ENCODE measurements around the gene HDGFL2. TPM values are rescaled to one million over a fixed set of nuclear protein-coding genes. Genes with fewer than 3 reads are reported as not detected.
A peak's percentile ranks its signal among the peaks of the same experiment; 100 is the strongest.

HDGFL2 gene
- total RNA-seq, 3 donors from 2014 or later, result 33.0 to 34.1 (median 33.1) TPM

GRCh38 chr19:4445963-4446703 is 26.0 kb upstream of the HDGFL2 start:
- intact Hi-C loops (cut with DNase I; ENCODE audit: low total_unique reads), result no loop called here
- H3K36me3 ChIP-seq, result peaks cover 26% of the 10 kb centered on the region
- H3K27me3 ChIP-seq, result no peaks in the 10 kb centered on the region
- H3K9me3 ChIP-seq, result no peaks in the 10 kb centered on the region
- H3K4me3 ChIP-seq, result no peak overlapping the region
- no peak for DNase-seq (ENCODE audit: low spot score in 2 of 2)
- no peak overlapping the region for H3K27ac ChIP-seq
- TF ChIP-seq POLR2A (IDR thresholded peaks at IDR 0.05) (no peak), POLR2AphosphoS5 (IDR thresholded peaks at IDR 0.05) (no peak), CTCF (IDR thresholded peaks at IDR 0.05) (no peak)
- H3K4me1 ChIP-seq, result no peaks in the 10 kb centered on the region

GRCh38 chr19:4446704-4447200 is 25.3 kb upstream of the HDGFL2 start:
- Histone ChIP-seq H3K9me3 (no peaks in the 10 kb centered on the region), H3K4me3 (no peak overlapping the region), H3K4me1 (no peaks in the 10 kb centered on the region), H3K27ac (no peak overlapping the region), H3K36me3 (peaks cover 26% of the 10 kb centered on the region), H3K27me3 (no peaks in the 10 kb centered on the region)
- no peak for DNase-seq (ENCODE audit: low spot score in 2 of 2)
- intact Hi-C loops (cut with DNase I; ENCODE audit: low total_unique reads), result no loop called here
- TF ChIP-seq POLR2A (IDR thresholded peaks at IDR 0.05) (no peak), POLR2AphosphoS5 (IDR thresholded peaks at IDR 0.05) (no peak), CTCF (IDR thresholded peaks at IDR 0.05) (no peak)

- intact Hi-C loops (cut with DNase I; ENCODE audit: low total_unique reads), result no loop called here
- DNase-seq (ENCODE audit: low spot score in 2 of 2), result no peak
- Histone ChIP-seq H3K27ac (no peak overlapping the region), H3K9me3 (no peaks in the 10 kb centered on the region), H3K36me3 (peaks cover 26% of the 10 kb centered on the region), H3K27me3 (no peaks in the 10 kb centered on the region), H3K4me1 (no peaks in the 10 kb centered on the region), H3K4me3 (no peak overlapping the region)
- TF ChIP-seq CTCF (IDR thresholded peaks at IDR 0.05) (no peak), POLR2AphosphoS5 (IDR thresholded peaks at IDR 0.05) (no peak), POLR2A (IDR thresholded peaks at IDR 0.05) (no peak)
These were observed 24.6 kb upstream of the HDGFL2 start for GRCh38 chr19:4447327-4448146.

GRCh38 chr19:4448147-4448985 is 23.7 kb upstream of the HDGFL2 start:
- H3K9me3 ChIP-seq, result no peaks in the 10 kb centered on the region
- intact Hi-C loops (cut with DNase I; ENCODE audit: low total_unique reads), result no loop called here
- peaks cover 26% of the 10 kb centered on the region for H3K36me3 ChIP-seq
- H3K4me1 ChIP-seq, result no peaks in the 10 kb centered on the region
- no peak for DNase-seq (ENCODE audit: low spot score in 2 of 2)
- TF ChIP-seq POLR2AphosphoS5 (IDR thresholded peaks at IDR 0.05) (no peak), POLR2A (IDR thresholded peaks at IDR 0.05) (no peak), CTCF (IDR thresholded peaks at IDR 0.05) (no peak)
- H3K27ac ChIP-seq, result peak overlapping the region in 1 of 2 donors; percentile 48
- no peak overlapping the region for H3K4me3 ChIP-seq
- H3K27me3 ChIP-seq, result no peaks in the 10 kb centered on the region

All from breast epithelium (tissue), 4 donors.